ENCODE measurements around the gene CACNG7.

CACNG7 gene

GRCh38 chr19:53992815-53993214 lies 83.7 kb downstream of the CACNG7 start:
- Mint-ChIP-seq H3K27me3 (ENCODE audit: low read depth, poor library complexity) (peaks cover 52% of the 10 kb centered on the region), H3K36me3 (ENCODE audit: low read depth) (no peaks in the 10 kb centered on the region), H3K4me3 (no peak overlapping the region)

DNA sequence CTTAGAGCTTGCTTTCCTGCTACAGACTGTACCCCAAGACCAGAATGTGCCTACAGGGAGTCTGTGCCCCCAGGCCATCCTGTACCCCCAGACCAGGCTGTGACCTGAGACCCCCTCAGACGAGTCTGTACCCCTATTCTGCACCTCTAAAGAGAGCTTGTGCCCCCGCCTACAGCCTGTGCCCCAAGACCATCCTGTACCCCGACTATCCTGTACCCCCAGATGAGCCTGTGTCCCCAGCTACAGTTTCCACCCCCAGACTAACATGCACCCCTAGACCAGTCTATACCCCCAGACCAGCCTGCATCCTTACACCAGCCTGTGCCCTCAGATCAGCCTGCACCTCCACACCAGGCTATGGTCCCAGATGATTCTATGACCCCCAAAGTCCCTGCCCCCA lies 84.4 kb downstream of the CACNG7 start:
- TF ChIP-seq CTCF (IDR thresholded peaks at IDR 0.05): no peak
- Mint-ChIP-seq H3K4me3 (no peak overlapping the region), H3K36me3 (ENCODE audit: low read depth) (no peaks in the 10 kb centered on the region), H3K27me3 (ENCODE audit: low read depth, poor library complexity) (peaks cover 58% of the 10 kb centered on the region), H3K4me1 (peaks cover 23% of the 10 kb centered on the region), H3K27ac (no peak overlapping the region), H3K9me3 (no peaks in the 10 kb centered on the region)
- DNase-seq: no peak

More at GRCh38 chr19:53992815-53993214, 83.7 kb downstream of the CACNG7 start:
- Mint-ChIP-seq H3K4me1 (peaks cover 23% of the 10 kb centered on the region), H3K9me3 (no peaks in the 10 kb centered on the region), H3K27ac (no peak overlapping the region)
- DNase-seq: no peak
- no peak for TF ChIP-seq CTCF (IDR thresholded peaks at IDR 0.05)
